HG03521 (cell line): ENCODE measurements around the gene GTF2A1L.
"Not testable (repeated sequence)": the region's sequence is repeated elsewhere in the genome, so short reads cannot be mapped to it uniquely, and the experiment has no call there.

Experiments
- ATAC-seq: cut with Tn5 transposase; IDR thresholded peaks from one replicate; pipeline ENCODE4 v1.9.1; 2021; ENCODE audit warnings: mild to moderate bottlenecking, moderate library complexity; ENCODE audit not compliant: unreplicated experiment

Gene GTF2A1L

DNA sequence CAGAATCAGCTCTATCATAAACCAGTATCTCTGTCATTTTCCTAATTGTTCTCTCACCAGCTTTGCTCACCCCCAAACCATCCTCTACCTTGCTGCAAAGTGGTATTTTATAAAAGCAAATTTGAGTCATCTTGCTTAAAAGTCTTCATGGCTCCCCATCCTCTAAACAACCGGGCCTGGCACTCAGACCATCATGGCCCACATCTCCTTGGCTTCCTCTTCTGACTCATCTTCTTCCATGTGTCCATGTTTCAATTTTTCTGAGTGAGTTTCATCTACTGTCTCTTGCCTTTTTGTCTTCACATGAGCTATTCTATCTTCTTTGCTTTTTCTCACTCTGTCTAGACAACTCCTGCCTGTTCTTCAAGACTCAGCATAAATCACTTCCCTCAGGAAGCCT lies 79.2 kb downstream of the GTF2A1L start:
- no peak for ATAC-seq

GRCh38 chr2:48699348-48699930 lies 81.8 kb downstream of the GTF2A1L start:
- no peak for ATAC-seq

- ATAC-seq: not testable (repeated sequence)
Observed at GRCh38 chr2:48703621-48704020, 86.0 kb downstream of the GTF2A1L start.

- ATAC-seq: no peak
Observed at GRCh38 chr2:48707466-48707865, 89.8 kb downstream of the GTF2A1L start.

DNA sequence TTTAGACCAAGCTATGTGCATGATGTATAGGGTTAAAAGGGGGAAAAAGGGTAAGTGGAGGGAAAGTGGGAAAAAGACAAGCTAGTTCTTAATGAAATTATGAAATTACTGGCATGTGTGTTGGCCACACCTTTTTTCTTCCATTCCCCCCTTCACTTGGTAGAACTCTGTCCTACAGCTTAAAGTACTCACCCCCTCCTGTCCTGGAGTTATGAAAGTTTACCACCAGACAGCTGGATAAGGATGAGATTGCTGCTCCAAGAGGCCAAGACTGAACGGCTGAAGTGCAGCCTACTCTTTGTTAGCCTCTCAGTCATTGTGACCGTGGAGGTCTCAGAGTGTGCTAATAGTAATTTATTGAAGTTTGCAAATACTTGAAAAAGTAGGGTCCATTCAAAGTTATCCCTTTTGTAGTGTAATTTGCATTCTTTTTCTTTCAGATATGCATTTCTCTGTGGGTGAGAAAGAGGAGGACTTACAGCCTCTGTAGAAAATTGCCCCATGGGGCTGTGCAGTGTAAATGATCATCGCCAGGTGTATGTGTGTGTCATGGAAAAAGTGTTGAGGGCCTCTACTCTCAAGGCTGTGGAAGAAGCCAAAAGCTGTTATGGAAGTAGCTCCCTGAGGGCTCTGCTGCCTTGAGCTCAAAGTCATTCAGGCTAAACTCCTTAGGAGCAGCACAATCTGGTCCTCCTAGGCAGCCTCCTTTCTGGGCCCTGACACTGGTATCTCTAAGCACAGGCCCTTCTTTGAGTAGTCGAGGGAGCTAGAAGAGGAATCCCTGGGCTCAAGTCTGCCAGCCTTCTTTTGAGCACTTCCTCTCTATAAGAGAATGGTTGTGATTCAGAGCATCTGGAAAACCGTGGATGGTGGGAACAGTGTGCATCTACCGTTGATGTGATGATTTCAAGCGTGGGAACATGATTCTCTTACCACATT lies 91.7 kb downstream of the GTF2A1L start:
- ATAC-seq: no peak

DNA sequence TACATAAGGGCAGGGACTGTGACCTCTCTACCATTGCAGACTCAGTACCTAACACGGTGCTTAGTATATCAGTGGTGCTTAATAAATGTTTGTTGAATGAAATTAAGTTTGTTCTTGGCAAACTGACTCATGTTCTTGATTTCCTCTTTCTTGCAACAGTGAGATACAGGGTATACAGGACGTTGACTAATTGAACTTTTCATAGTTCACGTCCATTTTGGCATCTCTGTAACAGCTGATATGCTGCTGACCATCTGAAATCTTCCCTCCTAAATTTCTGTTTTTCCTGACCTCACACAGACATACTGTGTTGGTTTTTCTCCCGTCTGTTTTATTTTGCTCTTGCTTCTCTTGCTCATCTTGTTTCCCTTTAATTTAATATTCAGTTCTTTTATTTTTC lies 93.7 kb downstream of the GTF2A1L start:
- no peak for ATAC-seq

GRCh38 chr2:48712151-48712550 lies 94.5 kb downstream of the GTF2A1L start:
- ATAC-seq: no peak

- ATAC-seq: no peak
Observed at GRCh38 chr2:48713647-48714046, 96.0 kb downstream of the GTF2A1L start.

GRCh38 chr2:48714245-48714644 lies 96.6 kb downstream of the GTF2A1L start:
- ATAC-seq: no peak

DNA sequence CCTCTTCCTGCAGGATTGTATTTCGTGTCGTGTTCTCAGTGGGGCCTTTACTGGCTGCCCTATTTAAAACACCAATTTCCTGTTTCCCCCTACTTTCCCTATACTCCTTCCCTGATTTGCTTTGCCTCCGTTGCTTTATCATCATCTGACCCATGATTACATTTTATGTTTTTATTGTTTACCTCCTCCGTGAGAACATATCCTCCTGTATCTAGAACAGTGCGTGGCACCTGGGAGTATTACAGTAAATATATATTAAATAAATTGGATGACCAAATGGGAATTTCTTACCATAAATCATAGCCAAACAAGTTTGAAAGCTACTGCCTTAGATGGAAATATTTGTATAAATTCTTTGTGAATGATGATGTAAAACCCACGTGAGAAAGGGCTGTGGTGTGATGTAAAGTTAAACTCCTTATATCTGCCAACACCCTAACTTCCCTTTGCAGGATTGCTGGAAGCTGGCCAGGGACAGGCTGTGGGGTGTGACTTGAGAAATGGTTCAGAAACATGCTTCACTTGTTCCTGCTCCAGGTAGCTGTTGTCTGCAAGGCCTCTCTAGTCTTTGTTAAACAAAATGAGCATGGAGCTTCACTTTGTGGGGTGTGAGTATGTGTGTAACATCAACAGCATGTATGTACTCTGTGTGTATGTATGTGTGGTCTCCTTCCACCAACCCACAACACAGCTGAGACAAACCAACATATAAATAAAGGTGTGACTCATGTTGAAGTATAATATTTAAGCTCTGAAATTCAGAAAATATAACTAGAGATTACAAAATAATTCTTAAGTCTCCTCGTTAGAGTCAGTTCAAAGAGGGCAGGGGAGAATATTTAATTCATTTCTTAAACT lies 97.6 kb downstream of the GTF2A1L start:
- ATAC-seq: no peak

DNA sequence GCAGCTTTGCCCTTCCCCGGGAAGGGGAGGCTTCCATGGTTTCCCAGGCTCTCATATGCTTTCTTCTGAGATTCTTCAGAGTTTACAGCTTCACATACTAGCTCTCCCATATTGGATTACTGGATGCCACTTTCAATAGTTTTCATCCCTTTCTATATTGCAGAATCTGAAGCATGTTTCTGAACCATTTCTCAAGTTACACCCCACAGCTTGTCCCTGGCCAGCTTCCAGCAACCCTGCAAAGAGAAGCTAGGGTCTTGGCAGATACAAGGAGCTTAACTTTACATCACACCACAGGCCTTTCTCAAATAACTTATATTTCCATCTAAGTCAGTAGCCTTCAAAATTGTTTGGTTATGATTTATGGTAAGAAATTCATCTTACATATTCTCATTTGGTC lies 98.3 kb downstream of the GTF2A1L start:
- ATAC-seq: no peak

- no peak for ATAC-seq
Observed at GRCh38 chr2:48717846-48718245, 100.2 kb downstream of the GTF2A1L start.

- ATAC-seq: no peak
Observed at GRCh38 chr2:48719480-48720177, 102.0 kb downstream of the GTF2A1L start.

DNA sequence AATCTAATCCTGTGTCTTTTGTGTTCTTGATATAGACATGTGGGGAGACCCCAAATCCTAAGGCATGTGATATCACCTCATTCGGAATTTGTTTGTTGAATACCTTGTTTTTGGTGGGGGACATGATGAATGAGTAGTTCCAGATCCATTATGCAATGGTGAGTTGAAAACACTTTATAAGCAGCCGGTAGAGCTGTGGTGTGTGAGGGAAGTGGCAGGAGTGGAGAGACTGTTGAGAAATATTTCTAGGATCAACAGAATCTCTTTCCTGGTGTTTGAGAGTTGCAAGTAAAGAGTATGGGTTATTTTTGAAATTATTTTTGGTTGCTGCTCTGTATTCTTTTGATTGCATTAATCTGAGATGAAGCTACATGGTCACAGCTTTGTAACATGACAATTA lies 103.5 kb downstream of the GTF2A1L start:
- ATAC-seq: no peak

DNA sequence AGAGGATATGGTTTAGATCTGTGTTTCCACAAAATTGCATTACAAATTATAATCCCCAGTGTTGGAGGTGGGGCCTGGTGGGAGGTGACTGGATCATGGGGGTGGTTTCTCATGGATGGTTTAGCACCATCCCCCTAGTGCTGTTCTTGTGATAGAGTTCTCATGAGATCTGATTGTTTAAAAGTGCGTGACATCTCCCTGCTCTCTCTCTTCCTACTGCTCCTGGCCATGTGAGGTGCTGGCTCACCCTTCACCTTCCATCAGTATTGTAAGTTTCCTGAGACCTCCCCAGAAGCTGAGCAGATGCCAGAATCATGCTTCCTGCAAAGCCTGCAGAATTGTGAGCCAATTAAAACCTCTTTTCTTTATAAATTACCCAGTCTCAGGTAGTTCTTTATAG lies 104.7 kb downstream of the GTF2A1L start:
- no peak for ATAC-seq

- no peak for ATAC-seq
Observed at GRCh38 chr2:48723129-48723528, 105.5 kb downstream of the GTF2A1L start.

GRCh38 chr2:48724278-48724677 lies 106.6 kb downstream of the GTF2A1L start:
- no peak for ATAC-seq

DNA sequence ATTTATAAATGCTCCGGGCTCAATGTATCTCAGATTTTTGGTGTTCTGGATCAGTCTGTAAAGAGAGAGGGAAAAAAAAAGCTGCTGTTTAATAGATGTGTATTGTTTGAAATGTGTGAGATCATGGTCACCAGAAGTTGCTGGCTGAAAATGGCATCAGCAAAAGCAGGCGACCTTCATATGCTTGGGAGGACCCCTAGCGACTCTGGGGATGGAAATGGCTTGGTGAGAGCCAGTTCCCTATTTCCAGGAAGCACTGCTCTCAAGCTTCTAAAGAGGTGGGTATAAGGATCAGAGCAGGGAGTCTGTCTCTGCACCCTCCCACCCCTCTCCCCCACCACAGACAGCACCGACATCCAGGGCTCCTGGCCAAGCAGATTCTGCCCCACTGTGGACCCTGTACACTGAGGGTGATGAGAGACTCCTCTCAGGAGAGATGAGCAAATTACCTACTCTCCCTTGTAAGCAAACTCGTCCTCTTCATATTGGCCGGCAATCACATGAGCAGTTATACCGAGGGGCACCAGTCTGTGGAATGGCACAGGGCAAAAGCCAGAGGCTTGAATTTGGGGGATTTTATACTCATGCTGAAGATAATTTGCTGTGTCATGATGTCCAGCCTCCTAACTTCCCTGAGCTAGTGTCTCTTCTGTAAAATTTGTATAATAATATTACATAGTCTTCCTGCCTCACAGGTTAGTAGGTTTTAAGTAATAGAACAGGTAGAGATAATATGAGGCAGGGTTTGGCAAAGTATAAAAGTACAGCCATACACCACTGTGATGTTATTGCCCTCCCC lies 108.2 kb downstream of the GTF2A1L start:
- ATAC-seq: no peak

- ATAC-seq: no peak
Observed at GRCh38 chr2:48727560-48727959, 109.9 kb downstream of the GTF2A1L start.

DNA sequence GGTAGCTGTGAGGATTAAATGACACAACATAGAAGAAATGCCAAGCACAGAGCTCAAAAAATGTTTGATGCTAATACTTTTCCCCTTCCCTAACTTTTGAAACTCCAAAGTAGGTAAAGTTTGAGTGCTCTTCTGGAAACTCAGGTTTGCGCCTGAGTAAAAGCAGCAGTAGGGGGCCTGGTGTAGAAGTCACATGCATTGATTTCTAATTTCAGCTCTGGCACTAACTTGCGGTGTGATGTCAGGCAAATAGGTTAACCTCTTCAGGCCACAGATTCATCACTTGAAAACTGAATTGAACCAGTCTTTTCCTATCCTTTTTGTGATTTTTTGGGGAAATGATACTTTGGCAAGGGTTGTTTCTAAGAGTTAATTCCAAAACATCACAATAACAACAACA lies 110.6 kb downstream of the GTF2A1L start:
- no peak for ATAC-seq
